Kidney (tissue), 14 donors: ENCODE results near the gene PGF. TPM values are rescaled to one million over a fixed set of nuclear protein-coding genes. Genes with fewer than 3 reads are reported as not detected.

Experiments used
- DNase-seq, 5 donors: peaks; one replicate each; pipeline ENCODE4 v3.0.0-alpha.2; 2013 to 2020
- FAIRE-seq: peaks from 2 replicates; lab custom pipeline; 2012; peaks lifted over from hg19 to GRCh38; lab: Jason Lieb, UNC
- H3K27ac ChIP-seq, 2 donors: one replicate each; pipeline ENCODE4 v1.7.0; 2013; ENCODE audit warnings: low read depth in 2 of 2, low read length in 2 of 2, inconsistent platforms in 1 of 2
- H3K27me3 ChIP-seq: one replicate; pipeline ENCODE4 v1.7.1; 2013; ENCODE audit warnings: low read length, inconsistent platforms; ENCODE audit not compliant: control insufficient read depth, insufficient read depth
- H3K36me3 ChIP-seq, 3 donors: one replicate each; pipeline versions ENCODE4 v1.7.0 to v1.7.1; 2013; ENCODE audit warnings: low read length in 3 of 3, control low read depth in 1 of 3, inconsistent platforms in 1 of 3; ENCODE audit not compliant: insufficient read depth in 3 of 3, control insufficient read depth in 2 of 3
- H3K4me1 ChIP-seq, 3 donors: one replicate each; pipeline versions ENCODE4 v1.7.0 to v1.7.1; 2013; ENCODE audit warnings: low read length in 3 of 3, inconsistent platforms in 1 of 3, low read depth in 1 of 3; ENCODE audit not compliant: control insufficient read depth in 2 of 3, insufficient read depth in 2 of 3
- H3K4me3 ChIP-seq, 3 donors: one replicate each; pipeline versions ENCODE4 v1.7.0 to v1.8.1; 2013; ENCODE audit warnings: low read length in 3 of 3, control low read depth in 1 of 3, inconsistent platforms in 1 of 3
- H3K9ac ChIP-seq, 3 donors: one replicate each; pipeline versions ENCODE4 v1.7.0 to v1.7.1; 2013; ENCODE audit warnings: low read length in 3 of 3, control low read depth in 1 of 3, inconsistent platforms in 1 of 3
- H3K9me3 ChIP-seq, 3 donors: one replicate each; pipeline versions ENCODE4 v1.7.0 to v1.7.1; 2013; ENCODE audit warnings: low read length in 3 of 3, control low read depth in 1 of 3, inconsistent platforms in 1 of 3; ENCODE audit not compliant: control insufficient read depth in 2 of 3, insufficient read depth in 1 of 3
- CTCF ChIP-seq: IDR thresholded peaks from 3 replicates; pipeline ENCODE4 v1.5.1; 2012; ENCODE audit warnings: mild to moderate bottlenecking, moderate library complexity, borderline replicate concordance; ENCODE audit not compliant: insufficient read depth; ENCODE audit errors: extremely low read depth
- intact Hi-C: fragments of 100-400 bp; cut with DNase I; formaldehyde crosslinking; loops from one replicate; pipeline ENCODE4 v1.11.1; 2022
- polyA plus RNA-seq: library from polyadenylated mRNA; stranded (reverse); fragments of 350-450 nt; fragmentation: Illumina TruSeq; extraction: RNeasy Lipid Tissue Mini Kit (QIAGEN cat#74804); gene quantifications from one replicate; pipeline ENCODE4 v1.2.3, GENCODE V29; 2014; ENCODE audit warnings: low read depth, low replicate concordance; ENCODE audit not compliant: insufficient read depth
- total RNA-seq: library from RNA; stranded (reverse); fragmentation: NEBNext Ultra II Directional; extraction: Animal tissue kit (Norgen Biotek cat#: 25700); gene quantifications from one replicate; pipeline ENCODE4 v1.2.1, GENCODE V29; 2021
- donor health status: control.
- donor health status: control.
- donor health status: control.
- donor health status: control.
- donor health status: control.
- donor health status: DM: yes; HTN: yes; CAD: no.
- donor health status: Normal renal cell carcinoma (clear cell type).

PGF gene
- total and polyA plus RNA-seq, 2 donors from 2014 or later, result 9.3 to 12.1 TPM

GRCh38 chr14:74898083-74898482 lies 57.3 kb downstream of the PGF start:
- Histone ChIP-seq H3K4me1 (no peaks in the 10 kb centered on the region), H3K36me3 (peaks cover 41 to 95% (median 76%) of the 10 kb centered on the region in 3 donors), H3K9me3 (no peaks in the 10 kb centered on the region), H3K4me3 (no peak overlapping the region), H3K27ac (no peak overlapping the region), H3K27me3 (no peaks in the 10 kb centered on the region), H3K9ac (no peak overlapping the region)
- no peak for DNase-seq
- TF ChIP-seq CTCF, result no peak
- intact Hi-C loops, result no loop called here
- FAIRE-seq, result no peak

GRCh38 chr14:74897642-74898041 lies 57.8 kb downstream of the PGF start:
- no peaks in the 10 kb centered on the region for H3K9me3 ChIP-seq
- H3K4me3 ChIP-seq, result no peak overlapping the region
- no peaks in the 10 kb centered on the region for H3K4me1 ChIP-seq
- H3K27me3 ChIP-seq, result no peaks in the 10 kb centered on the region
- no peak for TF ChIP-seq CTCF
- H3K9ac ChIP-seq, result no peak overlapping the region
- H3K27ac ChIP-seq, result no peak overlapping the region
- intact Hi-C loops, result no loop called here
- H3K36me3 ChIP-seq, result peaks cover 41 to 97% (median 74%) of the 10 kb centered on the region in 3 donors
- FAIRE-seq (no peak), DNase-seq (no peak)

- Histone ChIP-seq H3K9me3 (no peaks in the 10 kb centered on the region), H3K9ac (no peak overlapping the region), H3K4me1 (no peaks in the 10 kb centered on the region), H3K36me3 (peaks cover 43 to 89% (median 66%) of the 10 kb centered on the region in 3 donors), H3K4me3 (no peak overlapping the region), H3K27ac (no peak overlapping the region), H3K27me3 (no peaks in the 10 kb centered on the region)
- intact Hi-C loops, result no loop called here
- DNase-seq (no peak), FAIRE-seq (no peak)
- TF ChIP-seq CTCF, result no peak
Measured at GRCh38 chr14:74896400-74896799, 59.0 kb downstream of the PGF start.

- no peak overlapping the region for H3K9ac ChIP-seq
- TF ChIP-seq CTCF, result no peak
Measured at GRCh38 chr14:74893614-74894091, 61.7 kb downstream of the PGF start.

More at GRCh38 chr14:74893614-74894091, 61.7 kb downstream of the PGF start:
- no peak for DNase-seq
- Histone ChIP-seq H3K9me3 (no peaks in the 10 kb centered on the region), H3K27me3 (no peaks in the 10 kb centered on the region), H3K4me3 (no peak overlapping the region), H3K36me3 (peaks cover 27 to 74% (median 56%) of the 10 kb centered on the region in 3 donors), H3K4me1 (no peaks in the 10 kb centered on the region), H3K27ac (no peak overlapping the region)
- no peak for FAIRE-seq
- intact Hi-C loops, result no loop called here
